Activated T-cell treated with anti-CD3 and anti-CD28 coated beads for 1 hour (primary cell): ENCODE results near the gene SPZ1.
"Not testable (repeated sequence)": the region's sequence is repeated elsewhere in the genome, so short reads cannot be mapped to it uniquely, and the experiment has no call there.

Source experiments
- DNase-seq: peaks from one replicate; pipeline ENCODE4 v3.0.0-alpha.2; 2020; ENCODE audit warnings: low read depth

The SPZ1 gene, protein sequence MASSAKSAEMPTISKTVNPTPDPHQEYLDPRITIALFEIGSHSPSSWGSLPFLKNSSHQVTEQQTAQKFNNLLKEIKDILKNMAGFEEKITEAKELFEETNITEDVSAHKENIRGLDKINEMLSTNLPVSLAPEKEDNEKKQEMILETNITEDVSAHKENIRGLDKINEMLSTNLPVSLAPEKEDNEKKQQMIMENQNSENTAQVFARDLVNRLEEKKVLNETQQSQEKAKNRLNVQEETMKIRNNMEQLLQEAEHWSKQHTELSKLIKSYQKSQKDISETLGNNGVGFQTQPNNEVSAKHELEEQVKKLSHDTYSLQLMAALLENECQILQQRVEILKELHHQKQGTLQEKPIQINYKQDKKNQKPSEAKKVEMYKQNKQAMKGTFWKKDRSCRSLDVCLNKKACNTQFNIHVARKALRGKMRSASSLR

DNA sequence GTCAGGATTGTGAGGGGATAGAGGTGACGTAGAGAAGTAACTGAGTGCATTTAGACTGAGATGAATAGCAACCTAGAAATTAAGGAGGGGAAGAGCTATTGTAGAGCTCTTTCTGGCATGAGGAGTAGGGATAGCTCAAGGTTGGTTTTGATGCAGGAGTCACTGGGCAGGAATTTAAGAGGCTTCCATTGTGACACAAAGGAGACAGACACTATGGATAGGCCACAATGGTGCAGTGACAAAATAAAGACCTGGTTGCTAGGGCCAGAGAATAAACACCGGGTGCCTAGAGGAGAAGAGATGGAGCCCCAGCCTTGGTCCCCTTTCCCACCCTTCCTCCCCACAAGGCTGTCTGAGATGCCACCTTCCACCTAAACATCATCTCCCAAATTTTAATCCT, at the start of gene SPZ1:
Gene SPZ1 (plus strand): TSS at position 301 of the 400 bp plus-strand sequence. CDS start 214 bp downstream, outside the sequence.
- DNase-seq: no peak

DNA sequence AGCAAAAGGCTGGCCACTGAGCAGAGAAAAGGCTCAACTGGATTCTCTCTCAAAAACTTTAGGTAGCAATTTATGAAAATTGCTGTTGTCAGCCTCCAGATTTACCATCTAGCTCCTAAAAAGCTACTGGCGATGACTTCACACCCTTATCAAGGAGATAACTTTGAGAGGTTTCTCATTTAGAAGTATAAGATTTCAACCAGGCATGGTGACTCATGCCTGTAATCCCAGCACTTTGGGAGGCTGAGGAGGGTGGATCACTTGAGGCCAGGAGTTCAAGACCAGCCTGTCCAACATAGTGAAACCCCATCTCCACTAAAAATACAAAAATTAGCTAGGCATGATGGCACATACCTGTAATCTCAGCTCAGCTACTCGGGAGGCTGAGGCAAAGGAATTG, 49.3 kb upstream of the SPZ1 start:
- not testable (repeated sequence) for DNase-seq

- no peak for DNase-seq
These were observed 44.5 kb upstream of the SPZ1 start for GRCh38 chr5:80275347-80275746.

- no peak for DNase-seq
These were observed 43.6 kb upstream of the SPZ1 start for GRCh38 chr5:80276186-80276585.

DNA sequence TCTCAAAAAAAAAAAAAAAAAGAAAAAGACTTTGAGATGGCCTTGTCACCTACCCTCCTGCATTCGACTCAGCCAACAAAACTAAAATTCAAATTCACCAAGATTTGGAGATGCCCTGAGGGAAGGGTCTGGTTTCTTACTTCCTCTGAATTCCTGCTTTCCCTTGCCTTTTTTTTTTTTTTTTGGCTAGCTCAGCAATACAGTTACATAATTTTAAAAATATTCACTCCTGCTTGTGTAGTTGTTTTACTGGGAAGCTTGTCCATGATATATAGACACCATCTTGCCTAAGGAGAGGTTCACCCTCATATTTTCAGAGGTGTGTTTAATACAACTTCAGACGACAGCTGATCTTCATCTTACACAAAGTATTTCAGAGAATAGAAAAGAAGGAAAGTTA, 42.6 kb upstream of the SPZ1 start:
- DNase-seq: no peak

- no peak for DNase-seq
These were observed 37.7 kb upstream of the SPZ1 start for GRCh38 chr5:80282054-80282453.

DNA sequence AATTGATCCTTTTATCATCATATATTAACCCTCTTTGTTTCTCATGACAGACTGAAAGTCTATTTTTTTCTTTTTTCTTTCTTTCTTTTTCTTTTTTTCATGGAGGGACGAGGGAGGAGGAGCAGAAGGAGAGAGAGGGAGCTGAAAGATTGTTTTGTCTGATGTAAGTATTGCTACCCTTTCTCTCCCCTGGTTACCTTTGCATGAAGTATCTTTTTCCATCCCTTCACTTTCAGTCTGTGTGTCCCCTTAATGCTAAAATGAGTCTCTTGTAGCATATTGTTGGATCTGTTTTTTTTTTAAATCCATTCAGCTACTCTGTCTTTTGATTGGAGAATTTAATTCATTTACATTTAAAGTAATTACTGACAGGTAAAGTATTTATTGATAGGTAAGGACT, 36.4 kb upstream of the SPZ1 start:
- DNase-seq: no peak

DNA sequence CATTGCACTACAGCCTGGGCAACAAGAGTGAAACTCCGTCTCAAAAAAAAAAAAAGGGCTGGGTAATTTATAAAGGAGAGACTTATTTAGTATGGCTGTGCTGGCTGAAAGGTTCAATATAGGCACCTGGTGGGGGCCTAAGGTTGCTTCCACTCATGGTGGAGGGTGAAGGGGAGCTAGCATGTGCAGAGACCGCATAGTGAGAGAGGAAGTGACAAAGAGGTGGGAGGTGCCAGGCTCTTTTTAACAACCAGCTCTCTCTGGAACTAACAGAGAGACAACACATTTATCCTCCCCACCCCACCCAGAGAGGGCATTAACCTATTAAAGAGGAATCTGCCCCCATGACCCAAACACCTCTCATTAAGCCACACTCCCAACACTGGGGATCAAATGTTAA, 35.1 kb upstream of the SPZ1 start:
- DNase-seq: no peak

GRCh38 chr5:80288177-80288576, 31.6 kb upstream of the SPZ1 start:
- DNase-seq: no peak

- DNase-seq: no peak
These were observed 30.5 kb upstream of the SPZ1 start for GRCh38 chr5:80289320-80289719.

GRCh38 chr5:80291761-80292160, 28.0 kb upstream of the SPZ1 start:
- no peak for DNase-seq

DNA sequence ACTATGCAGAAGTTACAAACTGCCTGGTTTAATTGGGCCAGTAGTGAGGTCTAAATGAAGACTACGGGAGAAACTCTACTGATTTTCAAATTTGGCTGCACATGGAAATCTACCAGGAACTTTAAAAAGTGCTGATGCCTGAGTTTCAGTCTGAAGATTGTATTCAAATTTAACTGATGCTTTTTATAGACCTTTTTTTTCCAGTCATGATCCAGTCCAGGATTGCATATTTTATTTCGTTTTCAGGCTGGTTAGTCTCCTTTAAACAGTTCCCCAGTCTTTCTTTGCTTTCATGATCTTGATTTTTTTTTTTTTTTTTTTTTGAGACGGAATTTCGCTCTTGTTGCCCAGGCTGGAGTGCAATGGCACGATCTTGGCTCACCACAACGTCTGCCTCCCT, 23.7 kb upstream of the SPZ1 start:
- DNase-seq: no peak

GRCh38 chr5:80299601-80300000, 20.2 kb upstream of the SPZ1 start:
- no peak for DNase-seq

- DNase-seq: no peak
These were observed 19.7 kb upstream of the SPZ1 start for GRCh38 chr5:80300125-80300524.

GRCh38 chr5:80300796-80301195, 19.0 kb upstream of the SPZ1 start:
- DNase-seq: not testable (repeated sequence)

DNA sequence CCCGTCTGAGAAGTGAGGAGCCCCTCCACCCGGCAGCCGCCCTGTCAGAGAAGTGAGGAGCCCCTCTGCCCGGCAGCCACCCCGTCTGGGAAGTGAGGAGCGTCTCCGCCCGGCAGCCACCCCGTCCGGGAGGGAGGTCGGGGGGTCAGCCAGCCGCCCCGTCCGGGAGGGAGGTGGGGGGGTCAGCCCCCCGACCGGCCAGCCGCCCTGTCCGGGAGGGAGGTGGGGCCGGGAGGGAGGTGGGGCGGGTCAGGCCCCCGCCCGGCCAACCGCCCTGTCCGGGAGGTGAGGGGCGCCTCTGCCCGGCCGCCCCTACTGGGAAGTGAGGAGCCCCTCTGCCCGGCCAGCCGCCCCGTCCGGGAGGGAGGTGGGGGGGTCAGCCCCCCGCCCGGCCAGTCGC, 18.5 kb upstream of the SPZ1 start:
- DNase-seq: not testable (repeated sequence)

- no peak for DNase-seq
These were observed 17.2 kb upstream of the SPZ1 start for GRCh38 chr5:80302636-80303035.

- no peak for DNase-seq
These were observed 11.3 kb upstream of the SPZ1 start for GRCh38 chr5:80308526-80308925.

- DNase-seq: no peak
These were observed 9.7 kb upstream of the SPZ1 start for GRCh38 chr5:80309871-80310665.

GRCh38 chr5:80315244-80315643, 4.6 kb upstream of the SPZ1 start:
- DNase-seq: no peak

DNA sequence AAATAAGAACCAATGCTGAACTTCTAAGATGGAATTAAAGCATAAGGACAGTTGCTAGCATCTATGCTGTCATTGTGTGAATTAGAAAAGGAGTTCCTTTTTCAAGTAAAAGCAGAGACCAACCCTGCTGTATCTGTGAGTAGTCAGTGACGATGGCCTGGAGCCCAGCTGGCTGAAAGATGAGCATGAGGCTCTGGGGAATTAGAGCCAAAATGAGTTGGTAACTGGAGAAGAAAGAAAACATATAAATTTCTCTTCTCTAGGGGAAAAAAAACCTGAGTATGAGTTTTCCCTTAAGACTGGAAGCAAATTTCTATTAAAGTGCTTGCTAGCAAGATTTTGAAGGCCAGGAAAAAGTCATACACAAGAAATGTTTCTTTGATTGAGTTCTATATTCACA, 1.6 kb upstream of the SPZ1 start:
- DNase-seq: no peak

- DNase-seq: no peak
These were observed 5.1 kb downstream of the SPZ1 start for GRCh38 chr5:80324912-80325311.

DNA sequence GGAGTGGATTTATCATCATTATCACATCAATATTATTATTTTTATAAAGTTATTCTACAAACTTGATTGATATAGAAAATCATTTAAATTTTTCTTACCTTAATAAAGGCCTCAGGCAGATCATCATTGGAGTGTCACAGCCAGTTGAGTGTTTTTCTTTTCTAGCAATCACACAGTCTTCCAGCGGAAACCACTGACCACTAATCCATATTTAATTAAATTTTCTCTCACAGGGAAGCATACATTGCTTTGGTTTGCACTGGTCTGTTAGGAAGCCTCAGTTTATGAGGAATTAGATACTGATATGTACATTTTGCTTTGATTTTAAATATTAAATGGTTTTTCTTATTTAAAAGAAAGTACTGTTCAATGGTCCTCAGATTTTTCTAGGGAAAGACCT, 6.7 kb downstream of the SPZ1 start:
- DNase-seq: no peak
